HepG2 (cell line): ENCODE results near the gene NLGN2. TPM values are rescaled to one million over a fixed set of nuclear protein-coding genes. Genes with fewer than 3 reads are reported as not detected.
A peak's percentile ranks its signal among the peaks of the same experiment; 100 is the strongest.

Experiments
- AGO2 ChIP-seq: fragments of 200-400 bp; formaldehyde crosslinking; optimal IDR thresholded peaks from 2 replicates; pipeline ENCODE3; 2017; ENCODE audit warnings: mild to moderate bottlenecking, low read depth, low read length, moderate library complexity
- AHR ChIP-seq: IDR thresholded peaks from 2 replicates; pipeline ENCODE4 v1.6.1; 2018; ENCODE audit warnings: missing genetic modification reagents, missing compliant biosample characterization
- ARID2 ChIP-seq: sonication (generic); formaldehyde crosslinking; IDR thresholded peaks from 2 replicates; pipeline ENCODE4 v1.8.1; 2022; ENCODE audit warnings: mild to moderate bottlenecking, missing genetic modification reagents, borderline replicate concordance
- ATF3 ChIP-seq: sonication (generic); formaldehyde crosslinking; IDR thresholded peaks from 2 replicates; pipeline ENCODE4 v1.4.0; 2020; ENCODE audit warnings: missing genetic modification reagents
- CEBPB ChIP-seq: IDR thresholded peaks from 2 replicates; pipeline ENCODE4 v1.6.1; 2011; ENCODE audit warnings: low read depth, low read length, improper control_type of control experiment, borderline replicate concordance
- EED ChIP-seq: sonication (generic); formaldehyde crosslinking; IDR thresholded peaks from 2 replicates; pipeline ENCODE4 v1.5.0; 2020; ENCODE audit warnings: mild to moderate bottlenecking, missing genetic modification reagents
- FOXA3 ChIP-seq: IDR thresholded peaks from 2 replicates; pipeline ENCODE4 v1.6.1; 2016; ENCODE audit warnings: missing genetic modification reagents, missing compliant biosample characterization
- GABPA ChIP-seq, 2 experiments: IDR thresholded peaks; 2 replicates each; pipeline ENCODE4 v1.6.1; 2011 to 2016; ENCODE audit warnings: low read depth in 2 of 2, low read length in 1 of 2, missing biosample characterization in 1 of 2, missing genetic modification characterization in 1 of 2
- HCFC1 ChIP-seq: fragments of 150-350 bp; IDR thresholded peaks from 2 replicates; pipeline ENCODE4 v1.6.1; 2014; ENCODE audit warnings: low read depth, low read length
- HNF4A ChIP-seq: sonication (generic); formaldehyde crosslinking; IDR thresholded peaks from 2 replicates; pipeline ENCODE4 v1.4.0; 2020; ENCODE audit warnings: missing genetic modification reagents
- MEIS2 ChIP-seq: sonication (generic); formaldehyde crosslinking; IDR thresholded peaks from 2 replicates; pipeline ENCODE4 v1.9.0; 2021; ENCODE audit warnings: mild to moderate bottlenecking, missing genetic modification reagents
- MIXL1 ChIP-seq: IDR thresholded peaks from 2 replicates; pipeline ENCODE4 v1.6.1; 2016
- MYC ChIP-seq: sonication (generic); formaldehyde crosslinking; IDR thresholded peaks from 2 replicates; pipeline ENCODE4 v1.9.0; 2021; ENCODE audit warnings: missing genetic modification reagents, borderline replicate concordance
- NFYC ChIP-seq: IDR thresholded peaks from 2 replicates; pipeline ENCODE4 v1.6.1; 2016; ENCODE audit warnings: missing genetic modification reagents, missing compliant biosample characterization
- NONO ChIP-seq, 2 experiments: fragments of 450-650 bp in 1 of 2; sonication (generic) in 1 of 2; formaldehyde crosslinking in 1 of 2; IDR thresholded peaks in 1 of 2; conservative IDR thresholded peaks in 1 of 2; 2 replicates each; pipeline versions ENCODE4 v1.6.1 to v1.8.0; 2017 to 2022; ENCODE audit warnings: mild to moderate bottlenecking in 1 of 2, missing genetic modification reagents in 1 of 2, moderate library complexity in 1 of 2
- REXO4 ChIP-seq: sonication (generic); formaldehyde crosslinking; IDR thresholded peaks from 2 replicates; pipeline ENCODE4 v1.8.0; 2022; ENCODE audit warnings: missing genetic modification reagents, mild to moderate bottlenecking, borderline replicate concordance
- YEATS2 ChIP-seq: sonication (generic); formaldehyde crosslinking; IDR thresholded peaks from 2 replicates; pipeline ENCODE4 v1.4.0; 2020; ENCODE audit warnings: missing genetic modification reagents, borderline replicate concordance
- ZBTB38 ChIP-seq: sonication (generic); formaldehyde crosslinking; IDR thresholded peaks from 2 replicates; pipeline ENCODE4 v1.5.1; 2020; ENCODE audit warnings: mild to moderate bottlenecking, missing genetic modification reagents
- ZNF274 ChIP-seq: sonication (generic); formaldehyde crosslinking; IDR thresholded peaks from 2 replicates; pipeline ENCODE4 v1.5.1; 2020; ENCODE audit warnings: mild to moderate bottlenecking, missing genetic modification reagents
- ZNF44 ChIP-seq: sonication (generic); formaldehyde crosslinking; IDR thresholded peaks from 2 replicates; pipeline ENCODE4 v1.5.1; 2020; ENCODE audit warnings: mild to moderate bottlenecking, missing genetic modification reagents
- ZNF547 ChIP-seq: sonication (generic); formaldehyde crosslinking; IDR thresholded peaks from 2 replicates; pipeline ENCODE4 v1.5.1; 2020; ENCODE audit warnings: mild to moderate bottlenecking, missing genetic modification reagents
- ZNF556 ChIP-seq: sonication (generic); formaldehyde crosslinking; IDR thresholded peaks from 2 replicates; pipeline ENCODE4 v1.4.0; 2020; ENCODE audit warnings: mild to moderate bottlenecking, missing genetic modification reagents, borderline replicate concordance
- ZNF598 ChIP-seq: sonication (generic); formaldehyde crosslinking; IDR thresholded peaks from 2 replicates; pipeline ENCODE4 v1.5.1; 2020; ENCODE audit warnings: mild to moderate bottlenecking, missing genetic modification reagents, borderline replicate concordance
- ZNF772 ChIP-seq: sonication (generic); formaldehyde crosslinking; IDR thresholded peaks from 2 replicates; pipeline ENCODE4 v1.5.0; 2020; ENCODE audit warnings: mild to moderate bottlenecking, missing genetic modification reagents
- ZNF776 ChIP-seq: sonication (generic); formaldehyde crosslinking; IDR thresholded peaks from 2 replicates; pipeline ENCODE4 v1.4.0; 2020; ENCODE audit warnings: mild to moderate bottlenecking, missing genetic modification reagents
- ZNF788 ChIP-seq: sonication (generic); formaldehyde crosslinking; IDR thresholded peaks from 2 replicates; pipeline ENCODE4 v1.5.0; 2020; ENCODE audit warnings: mild to moderate bottlenecking, missing genetic modification reagents, borderline replicate concordance
- ZSCAN31 ChIP-seq: sonication (generic); formaldehyde crosslinking; IDR thresholded peaks from 2 replicates; pipeline ENCODE4 v1.5.0; 2020; ENCODE audit warnings: low read depth, mild to moderate bottlenecking, missing genetic modification reagents
- polyA plus RNA-seq, 8 experiments: library from polyadenylated mRNA; depleted of rRNA in 3 of 8; stranded (reverse) in 7 of 8; unstranded in 1 of 8; fragments of >200 nt; fragmentation: Illumina TruSeq in 4 of 8; extraction: Trizol in 4 of 8; gene quantifications; 2 replicates each; pipeline versions ENCODE4 v1.2.1 to v1.2.3, GENCODE V29; 2011 to 2016; ENCODE audit warnings: low read depth in 4 of 8, missing spikeins in 1 of 8, mixed read lengths in 1 of 8; ENCODE audit not compliant: insufficient read depth in 1 of 8
- total RNA-seq, 5 experiments: library from RNA; depleted of rRNA; stranded (reverse); fragments of >200 nt; fragmentation: Illumina TruSeq; extraction: Trizol; gene quantifications; 2 replicates each; pipeline ENCODE4 v1.2.3, GENCODE V29; 2016; ENCODE audit warnings: low read depth in 1 of 5
- TF ChIP-seq, protein P1 (sequence below): sonication (generic); formaldehyde crosslinking; IDR thresholded peaks from 2 replicates; pipeline ENCODE4 v1.4.0; 2020; ENCODE audit warnings: missing genetic modification reagents, low read depth, mild to moderate bottlenecking, borderline replicate concordance
- TF ChIP-seq, protein P2 (sequence below): IDR thresholded peaks from 2 replicates; pipeline ENCODE4 v1.6.1; 2018; ENCODE audit warnings: missing genetic modification reagents

NLGN2 gene
- total and polyA plus RNA-seq, 2 of the 13 experiments (the other 11 are each of a cell fraction or from before 2014, with no cell fraction given), result 1.9 to 11.0 TPM

DNA sequence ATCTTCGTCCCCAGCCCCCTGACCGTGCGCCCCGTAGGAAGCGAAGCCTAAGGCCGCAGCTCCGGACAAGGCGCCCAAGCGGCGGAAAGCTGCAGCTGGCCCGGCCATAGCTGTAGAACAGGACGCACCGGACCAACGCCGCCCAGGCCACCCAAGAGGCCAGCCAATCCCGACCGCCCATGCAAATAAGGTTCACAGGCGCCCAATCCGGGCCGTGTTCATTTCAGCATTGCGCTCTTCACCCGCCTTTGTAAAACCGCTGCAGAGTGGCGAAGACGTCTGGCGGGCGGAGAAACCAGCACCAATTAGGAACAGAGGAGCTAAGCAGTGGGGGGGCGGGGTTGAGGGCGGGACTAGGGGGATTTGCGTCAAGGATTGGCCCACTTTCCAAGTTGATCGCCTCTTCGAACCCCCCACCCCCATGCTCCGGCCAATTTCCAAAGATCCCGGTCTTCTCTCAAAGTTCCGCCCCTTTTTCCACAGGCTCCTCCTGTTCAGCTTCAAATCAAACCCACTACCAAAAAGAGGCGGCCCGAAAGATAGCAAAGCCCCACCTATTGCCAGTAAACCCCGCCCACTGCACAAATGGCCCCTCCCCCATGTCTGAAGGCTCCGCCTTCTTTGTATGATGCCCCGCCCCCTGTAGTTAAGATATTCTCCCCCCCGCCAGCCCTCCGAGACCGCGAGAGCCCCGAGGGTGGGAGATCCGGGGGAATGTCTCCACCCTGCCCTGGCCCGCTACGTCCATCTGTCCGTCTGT, 3.5 kb upstream of the NLGN2 start, which contains the start of gene TMEM256 (continued):
- peak; percentile 78 for TF ChIP-seq AGO2
- peak; percentile 22; the same call in 1 of the 2 replicates for TF ChIP-seq ZBTB38 (CRISPR knock-in tag)
- peak; percentile 76; the same call in 1 of the 2 replicates for TF ChIP-seq ZNF274
- 0 out of 2 replicates have a peak, but pooled peaks have one; percentile 61 for TF ChIP-seq ARID2 (CRISPR knock-in tag)
- TF ChIP-seq HNF4A (CRISPR knock-in tag), result peak; percentile 36
- TF ChIP-seq ZSCAN31 (CRISPR knock-in tag), result no peak; the same call in 1 of the 2 replicates
- no peak for TF ChIP-seq GABPA (IDR thresholded peaks at IDR 0.05; ENCODE audit: low read depth, low read length)
- peak; percentile 42 for TF ChIP-seq GABPA (CRISPR knock-in tag; IDR thresholded peaks at IDR 0.05; ENCODE audit: low read depth)
- TF ChIP-seq YEATS2 (CRISPR knock-in tag), result 0 out of 2 replicates have a peak, but pooled peaks have one; percentile 29
- TF ChIP-seq ZNF772 (CRISPR knock-in tag), result peak; percentile 58; the same call in 1 of the 2 replicates
- TF ChIP-seq ZNF598 (CRISPR knock-in tag), result peak; percentile 58; the same call in 1 of the 2 replicates
- no peak; the same call in 1 of the 2 replicates for TF ChIP-seq MIXL1 (CRISPR knock-in tag)
- peak; percentile 28; the same call in 1 of the 2 replicates for TF ChIP-seq ZNF788 (CRISPR knock-in tag)
- TF ChIP-seq, protein P1, sequence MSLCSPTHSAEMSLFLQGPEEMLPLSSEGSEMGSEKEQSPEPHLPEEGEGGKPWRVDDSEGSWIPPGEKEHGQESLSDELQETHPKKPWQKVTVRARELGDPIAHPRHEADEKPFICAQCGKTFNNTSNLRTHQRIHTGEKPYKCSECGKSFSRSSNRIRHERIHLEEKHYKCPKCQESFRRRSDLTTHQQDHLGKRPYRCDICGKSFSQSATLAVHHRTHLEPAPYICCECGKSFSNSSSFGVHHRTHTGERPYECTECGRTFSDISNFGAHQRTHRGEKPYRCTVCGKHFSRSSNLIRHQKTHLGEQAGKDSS, result 0 out of 2 replicates have a peak, but pooled peaks have one; percentile 37
- no peak for TF ChIP-seq HCFC1
- TF ChIP-seq ZNF547 (CRISPR knock-in tag), result peak; percentile 66
- TF ChIP-seq ZNF776 (CRISPR knock-in tag), result 0 out of 2 replicates have a peak, but pooled peaks have one; percentile 32
- TF ChIP-seq, protein P2, sequence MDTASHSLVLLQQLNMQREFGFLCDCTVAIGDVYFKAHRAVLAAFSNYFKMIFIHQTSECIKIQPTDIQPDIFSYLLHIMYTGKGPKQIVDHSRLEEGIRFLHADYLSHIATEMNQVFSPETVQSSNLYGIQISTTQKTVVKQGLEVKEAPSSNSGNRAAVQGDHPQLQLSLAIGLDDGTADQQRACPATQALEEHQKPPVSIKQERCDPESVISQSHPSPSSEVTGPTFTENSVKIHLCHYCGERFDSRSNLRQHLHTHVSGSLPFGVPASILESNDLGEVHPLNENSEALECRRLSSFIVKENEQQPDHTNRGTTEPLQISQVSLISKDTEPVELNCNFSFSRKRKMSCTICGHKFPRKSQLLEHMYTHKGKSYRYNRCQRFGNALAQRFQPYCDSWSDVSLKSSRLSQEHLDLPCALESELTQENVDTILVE, result 0 out of 2 replicates have a peak, but pooled peaks have one; percentile 19
- TF ChIP-seq MYC (CRISPR knock-in tag), result peak; percentile 31; the same call in 1 of the 2 replicates
- TF ChIP-seq ATF3, result 0 out of 2 replicates have a peak, but pooled peaks have one; percentile 16
- peak; percentile 16; the same call in 1 of the 2 replicates for TF ChIP-seq ZNF556 (CRISPR knock-in tag)
- TF ChIP-seq REXO4 (CRISPR knock-in tag), result no peak
- TF ChIP-seq EED (CRISPR knock-in tag), result 0 out of 2 replicates have a peak, but pooled peaks have one; percentile 58
- TF ChIP-seq FOXA3 (CRISPR knock-in tag), result peak; percentile 35; the same call in 1 of the 2 replicates
- peak; percentile 54; the same call in 1 of the 2 replicates for TF ChIP-seq MEIS2 (CRISPR knock-in tag)
- no peak for TF ChIP-seq ZNF44 (CRISPR knock-in tag)
- TF ChIP-seq NONO (IDR thresholded peaks at IDR 0.05), result no peak
- 0 out of 2 replicates have a peak, but pooled peaks have one; percentile 13 for TF ChIP-seq NONO (CRISPR knock-in tag; conservative IDR thresholded peaks at IDR 0.05)
- peak; percentile 91 for TF ChIP-seq NFYC (CRISPR knock-in tag)
- no peak for TF ChIP-seq AHR (CRISPR knock-in tag)
- no peak for TF ChIP-seq CEBPB
